ENCODE data around the gene TESMIN. TPM values are rescaled to one million over a fixed set of nuclear protein-coding genes. Genes with fewer than 3 reads are reported as not detected.

Gene TESMIN
- total RNA-seq, 1 donor from 2014 or later = 0.56 TPM

DNA sequence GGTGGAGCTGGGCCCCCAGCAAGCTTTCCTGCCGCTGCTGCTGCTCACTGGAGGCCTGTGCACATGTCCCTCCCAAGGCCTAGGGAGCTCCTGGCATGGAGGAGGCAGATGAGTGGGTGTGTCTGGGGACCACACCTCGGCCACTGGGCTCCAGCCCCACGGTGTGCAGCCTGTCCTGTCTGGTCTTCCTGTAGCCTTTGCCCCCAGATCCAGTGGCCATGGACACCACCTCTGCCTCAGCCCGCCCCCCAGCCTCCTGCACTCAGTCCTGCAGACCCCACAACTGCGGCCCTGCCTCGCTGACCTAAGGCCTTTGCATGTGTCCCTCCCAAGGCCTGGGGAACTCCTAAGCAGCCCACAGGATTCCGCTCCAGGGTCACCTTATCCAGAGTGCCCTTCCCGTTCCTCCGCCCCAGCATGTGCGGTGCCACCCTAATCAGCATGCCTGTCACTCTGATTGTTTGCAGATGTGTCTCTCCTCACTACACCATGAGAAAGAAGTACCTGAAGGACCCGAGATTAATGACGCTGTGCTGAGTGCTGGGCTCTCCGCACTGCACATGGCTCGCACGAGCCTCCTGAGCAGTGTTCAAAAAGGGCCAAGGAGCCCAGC lies 58.3 kb downstream of the TESMIN start:
- TF ChIP-seq, protein P1, sequence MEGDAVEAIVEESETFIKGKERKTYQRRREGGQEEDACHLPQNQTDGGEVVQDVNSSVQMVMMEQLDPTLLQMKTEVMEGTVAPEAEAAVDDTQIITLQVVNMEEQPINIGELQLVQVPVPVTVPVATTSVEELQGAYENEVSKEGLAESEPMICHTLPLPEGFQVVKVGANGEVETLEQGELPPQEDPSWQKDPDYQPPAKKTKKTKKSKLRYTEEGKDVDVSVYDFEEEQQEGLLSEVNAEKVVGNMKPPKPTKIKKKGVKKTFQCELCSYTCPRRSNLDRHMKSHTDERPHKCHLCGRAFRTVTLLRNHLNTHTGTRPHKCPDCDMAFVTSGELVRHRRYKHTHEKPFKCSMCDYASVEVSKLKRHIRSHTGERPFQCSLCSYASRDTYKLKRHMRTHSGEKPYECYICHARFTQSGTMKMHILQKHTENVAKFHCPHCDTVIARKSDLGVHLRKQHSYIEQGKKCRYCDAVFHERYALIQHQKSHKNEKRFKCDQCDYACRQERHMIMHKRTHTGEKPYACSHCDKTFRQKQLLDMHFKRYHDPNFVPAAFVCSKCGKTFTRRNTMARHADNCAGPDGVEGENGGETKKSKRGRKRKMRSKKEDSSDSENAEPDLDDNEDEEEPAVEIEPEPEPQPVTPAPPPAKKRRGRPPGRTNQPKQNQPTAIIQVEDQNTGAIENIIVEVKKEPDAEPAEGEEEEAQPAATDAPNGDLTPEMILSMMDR (IDR thresholded peaks at IDR 0.05) = no peak
- Mint-ChIP-seq H3K36me3 (ENCODE audit: unreplicated experiment) (peaks cover 1% of the 10 kb centered on the region), H3K27ac (ENCODE audit: unreplicated experiment) (no peak overlapping the region), H3K9me3 (ENCODE audit: unreplicated experiment) (peaks cover 5% of the 10 kb centered on the region), H3K4me1 (ENCODE audit: unreplicated experiment) (no peaks in the 10 kb centered on the region), H3K27me3 (ENCODE audit: unreplicated experiment) (peaks cover 66% of the 10 kb centered on the region), H3K4me3 (ENCODE audit: unreplicated experiment) (no peak overlapping the region)
- DNase-seq (ENCODE audit: extremely low spot score, unreplicated experiment) = no peak

DNA sequence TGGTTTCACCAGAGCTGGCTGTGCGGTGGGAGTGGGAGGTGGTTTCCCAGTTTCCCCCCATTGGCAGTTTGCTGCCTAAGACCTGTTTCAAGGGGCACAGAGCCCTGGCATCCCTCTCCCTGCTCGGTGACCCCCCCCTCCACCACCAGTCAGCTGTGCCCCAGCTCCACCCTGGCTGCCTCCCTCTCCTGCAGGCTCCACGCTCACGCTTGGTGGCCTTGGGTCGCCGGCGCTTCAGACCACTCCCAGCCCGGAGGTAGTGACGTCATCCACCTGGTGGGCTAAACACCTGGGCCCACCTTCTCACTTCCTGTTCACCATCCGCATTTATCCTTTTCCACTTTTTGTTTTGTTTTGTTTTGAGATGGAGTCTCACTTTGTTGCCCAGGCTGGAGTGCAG lies 59.2 kb downstream of the TESMIN start:
- peaks cover 1% of the 10 kb centered on the region for H3K36me3 Mint-ChIP-seq (ENCODE audit: unreplicated experiment)
- H3K4me3 Mint-ChIP-seq (ENCODE audit: unreplicated experiment) = no peak overlapping the region
- no peaks in the 10 kb centered on the region for H3K4me1 Mint-ChIP-seq (ENCODE audit: unreplicated experiment)
- H3K27ac Mint-ChIP-seq (ENCODE audit: unreplicated experiment) = no peak overlapping the region
- peaks cover 67% of the 10 kb centered on the region for H3K27me3 Mint-ChIP-seq (ENCODE audit: unreplicated experiment)
- TF ChIP-seq, protein P1 (IDR thresholded peaks at IDR 0.05) = no peak
- DNase-seq (ENCODE audit: extremely low spot score, unreplicated experiment) = no peak
- H3K9me3 Mint-ChIP-seq (ENCODE audit: unreplicated experiment) = peaks cover 5% of the 10 kb centered on the region

DNA sequence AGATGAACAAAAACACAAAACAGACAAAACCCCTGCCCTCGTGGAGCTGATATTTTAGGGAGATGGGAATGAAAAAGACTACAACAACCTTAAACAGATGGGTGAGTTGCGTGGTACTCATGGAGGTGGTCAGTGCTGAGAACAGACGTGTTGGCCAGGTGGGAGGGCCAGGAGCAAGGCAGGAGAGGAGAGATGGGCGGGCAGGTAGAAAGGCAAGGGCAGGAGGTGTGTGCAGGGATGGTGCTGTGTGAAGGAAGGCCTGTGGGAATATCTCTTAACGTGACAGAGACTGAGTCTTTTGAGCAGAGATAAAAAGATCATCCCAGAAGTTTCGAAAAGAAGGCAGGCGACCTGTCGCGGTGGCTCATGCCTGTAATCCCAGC lies 59.9 kb downstream of the TESMIN start:
- Mint-ChIP-seq H3K9me3 (ENCODE audit: unreplicated experiment) (peaks cover 4% of the 10 kb centered on the region), H3K27ac (ENCODE audit: unreplicated experiment) (no peak overlapping the region), H3K27me3 (ENCODE audit: unreplicated experiment) (peaks cover 67% of the 10 kb centered on the region), H3K4me3 (ENCODE audit: unreplicated experiment) (no peak overlapping the region), H3K4me1 (ENCODE audit: unreplicated experiment) (no peaks in the 10 kb centered on the region), H3K36me3 (ENCODE audit: unreplicated experiment) (no peaks in the 10 kb centered on the region)
- TF ChIP-seq, protein P1 (IDR thresholded peaks at IDR 0.05) = no peak
- DNase-seq (ENCODE audit: extremely low spot score, unreplicated experiment) = no peak

DNA sequence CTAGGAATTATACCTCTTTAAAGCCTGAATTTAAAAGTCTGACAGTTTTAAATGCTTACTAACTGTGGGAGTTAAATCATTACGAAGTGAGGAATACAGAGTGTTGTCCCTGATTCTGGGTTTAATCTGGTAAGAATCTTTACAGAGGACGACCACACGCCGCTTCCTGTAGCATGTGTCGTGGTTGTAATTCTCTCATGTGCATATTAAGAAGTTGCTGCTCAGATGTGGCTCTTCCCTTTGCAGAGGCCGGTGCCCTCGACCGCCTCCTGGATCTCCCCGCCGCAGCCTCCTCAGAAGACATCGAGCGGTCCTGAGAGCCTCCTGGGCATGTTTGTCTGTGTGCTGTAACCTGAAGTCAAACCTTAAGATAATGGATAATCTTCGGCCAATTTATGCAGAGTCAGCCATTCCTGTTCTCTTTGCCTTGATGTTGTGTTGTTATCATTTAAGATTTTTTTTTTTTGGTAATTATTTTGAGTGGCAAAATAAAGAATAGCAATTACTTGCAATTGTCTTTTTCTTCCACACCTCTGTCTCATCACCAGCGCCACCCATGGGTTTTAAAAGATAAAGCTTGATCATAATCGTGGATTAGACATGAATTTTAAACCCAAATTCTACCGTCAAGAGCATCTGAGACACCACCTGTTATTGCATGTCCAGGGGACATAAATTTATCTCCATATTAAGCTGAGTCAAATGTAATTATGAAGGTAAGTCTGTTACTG lies 60.5 kb downstream of the TESMIN start:
- H3K9me3 Mint-ChIP-seq (ENCODE audit: unreplicated experiment) = no peaks in the 10 kb centered on the region
- no peak overlapping the region for H3K27ac Mint-ChIP-seq (ENCODE audit: unreplicated experiment)
- no peak overlapping the region for H3K4me3 Mint-ChIP-seq (ENCODE audit: unreplicated experiment)
- TF ChIP-seq, protein P1 (IDR thresholded peaks at IDR 0.05) = peak; percentile 14
- H3K4me1 Mint-ChIP-seq (ENCODE audit: unreplicated experiment) = peaks cover 3% of the 10 kb centered on the region
- H3K36me3 Mint-ChIP-seq (ENCODE audit: unreplicated experiment) = no peaks in the 10 kb centered on the region
- DNase-seq (ENCODE audit: extremely low spot score, unreplicated experiment) = no peak
- H3K27me3 Mint-ChIP-seq (ENCODE audit: unreplicated experiment) = peaks cover 67% of the 10 kb centered on the region
